Testis (tissue), 3 donors: ENCODE results near the gene DHX30. TPM values are rescaled to one million over a fixed set of nuclear protein-coding genes. Genes with fewer than 3 reads are reported as not detected.

ENCODE experiments used
- DNase-seq: peaks from one replicate; pipeline ENCODE4 v3.0.0-alpha.2; 2019
- H3K27ac ChIP-seq, 2 donors: fragments of 200-600 bp; sonication (generic); one replicate each; pipeline ENCODE4 v1.5.1; 2019
- H3K27me3 ChIP-seq: fragments of 200-600 bp; sonication (generic); one replicate; pipeline ENCODE4 v1.5.1; 2019
- H3K36me3 ChIP-seq: fragments of 200-600 bp; sonication (generic); one replicate; pipeline ENCODE4 v1.5.1; 2017; ENCODE audit warnings: low read depth; ENCODE audit errors: missing control alignments
- H3K4me1 ChIP-seq: fragments of 200-600 bp; sonication (generic); one replicate; pipeline ENCODE4 v1.5.1; 2019
- H3K4me3 ChIP-seq, 2 donors: fragments of 200-600 bp; sonication (generic); one replicate each; pipeline ENCODE4 v1.5.1; 2017 to 2019
- H3K9me3 ChIP-seq: fragments of 200-600 bp; sonication (generic); one replicate; pipeline ENCODE4 v1.5.1; 2017
- CTCF ChIP-seq, 3 experiments: fragments of 450-650 bp in 2 of 3; fragments of 200-600 bp in 1 of 3; sonication (generic) in 1 of 3; IDR thresholded peaks; one replicate each; pipeline ENCODE4 v1.5.1; 2016 to 2019; ENCODE audit warnings: antibody characterized with exemption in 3 of 3, mild to moderate bottlenecking in 2 of 3, moderate library complexity in 1 of 3
- POLR2A ChIP-seq: fragments of 450-650 bp; IDR thresholded peaks from one replicate; pipeline ENCODE4 v1.6.1; 2017; ENCODE audit warnings: antibody characterized with exemption, mild to moderate bottlenecking, moderate library complexity
- WGBS, 2 donors: methylation state at CpG; one replicate each; pipeline ENCODE4 v1.1.5; 2018; 5-methylcytosine and 5-hydroxymethylcytosine counted together
- intact Hi-C: fragments of 100-400 bp; cut with DNase I; formaldehyde crosslinking; loops from one replicate; pipeline ENCODE4 v1.15.1; 2023; ENCODE audit warnings: low total_unique reads
- polyA plus RNA-seq: library from polyadenylated mRNA; stranded (reverse); fragments of 350-450 nt; fragmentation: Illumina TruSeq; extraction: RNeasy Lipid Tissue Mini Kit (QIAGEN cat#74804); gene quantifications from one replicate; pipeline ENCODE4 v1.2.3, GENCODE V29; 2014; ENCODE audit warnings: low read depth, low replicate concordance; ENCODE audit not compliant: insufficient read depth
- total RNA-seq, 2 donors: library from RNA; depleted of rRNA; stranded (reverse); fragments of >200 nt; gene quantifications; one replicate each; pipeline ENCODE4 v1.2.3, GENCODE V29; 2016

Gene DHX30
- total and polyA plus RNA-seq, 3 donors from 2014 or later, result 178 to 216 (median 187) TPM

GRCh38 chr3:47891613-47892005 lies 88.7 kb downstream of the DHX30 start:
- H3K4me1 ChIP-seq, result peaks cover 16% of the 10 kb centered on the region
- H3K27me3 ChIP-seq, result no peaks in the 10 kb centered on the region
- H3K9me3 ChIP-seq, result no peaks in the 10 kb centered on the region
- no peak for DNase-seq
- TF ChIP-seq CTCF (IDR thresholded peaks at IDR 0.05) (no peak), POLR2A (no peak)
- H3K27ac ChIP-seq, result peak overlapping the region in 1 of 2 donors; percentile 24
- intact Hi-C loops, result no loop called here
- H3K36me3 ChIP-seq, result no peaks in the 10 kb centered on the region
- 86 to 90% methylated on average over 3 of the region's 3 CpGs for WGBS, 2 donors
- H3K4me3 ChIP-seq, result no peak overlapping the region

GRCh38 chr3:47892286-47893040 lies 89.5 kb downstream of the DHX30 start:
- DNase-seq, result no peak
- intact Hi-C loops, result no loop called here
- H3K9me3 ChIP-seq, result no peaks in the 10 kb centered on the region
- 84 to 86% methylated on average over 15 of the region's 15 CpGs for WGBS, 2 donors
- H3K36me3 ChIP-seq, result no peaks in the 10 kb centered on the region
- H3K4me3 ChIP-seq, result no peak overlapping the region
- TF ChIP-seq POLR2A, result no peak
- no peak for TF ChIP-seq CTCF (IDR thresholded peaks at IDR 0.05)
- H3K27ac ChIP-seq, result no peak overlapping the region
- H3K27me3 ChIP-seq, result no peaks in the 10 kb centered on the region
- H3K4me1 ChIP-seq, result peaks cover 16% of the 10 kb centered on the region

- Histone ChIP-seq H3K9me3 (no peaks in the 10 kb centered on the region), H3K27ac (no peak overlapping the region), H3K27me3 (no peaks in the 10 kb centered on the region), H3K4me3 (no peak overlapping the region), H3K36me3 (no peaks in the 10 kb centered on the region), H3K4me1 (peaks cover 14% of the 10 kb centered on the region)
- DNase-seq, result no peak
- TF ChIP-seq POLR2A, result no peak
- 86 to 88% methylated on average over 3 of the region's 3 CpGs for WGBS, 2 donors
- intact Hi-C loops, result no loop called here
Observed at GRCh38 chr3:47895241-47895640, 92.3 kb downstream of the DHX30 start.

- intact Hi-C loops, result no loop called here
- Histone ChIP-seq H3K4me1 (peaks cover 3% of the 10 kb centered on the region), H3K4me3 (no peak overlapping the region), H3K36me3 (no peaks in the 10 kb centered on the region), H3K27me3 (no peaks in the 10 kb centered on the region), H3K9me3 (no peaks in the 10 kb centered on the region), H3K27ac (no peak overlapping the region)
- DNase-seq, result no peak
- TF ChIP-seq POLR2A, result no peak
- TF ChIP-seq CTCF (IDR thresholded peaks at IDR 0.05), result no peak
- 83 to 88% methylated on average over 3 of the region's 3 CpGs for WGBS, 2 donors
Observed at GRCh38 chr3:47896736-47897135, 93.8 kb downstream of the DHX30 start.

- Histone ChIP-seq H3K36me3 (no peaks in the 10 kb centered on the region), H3K27ac (no peak overlapping the region), H3K4me3 (no peak overlapping the region), H3K27me3 (no peaks in the 10 kb centered on the region), H3K9me3 (no peaks in the 10 kb centered on the region), H3K4me1 (peaks cover 3% of the 10 kb centered on the region)
- TF ChIP-seq CTCF (IDR thresholded peaks at IDR 0.05), result no peak
- DNase-seq, result no peak
- intact Hi-C loops, result no loop called here
- WGBS, 2 donors, result 88 to 95% methylated on average over 3 of the region's 3 CpGs
Observed at GRCh38 chr3:47897954-47898353, 95.0 kb downstream of the DHX30 start.
